Epithelial cell of esophagus (primary cell): ENCODE measurements around the gene POPDC2.

Experiments
- DNase-seq: peaks from one replicate; pipeline ENCODE4 v3.0.0; 2010; ENCODE audit warnings: low read depth
- H3K4me3 ChIP-seq: 2 replicates; pipeline ENCODE4 v1.5.1; 2011; ENCODE audit warnings: mild to moderate bottlenecking, low read length, control low read depth
- CTCF ChIP-seq: IDR thresholded peaks from 2 replicates; pipeline ENCODE4 v1.5.1; 2011; ENCODE audit warnings: low read depth, mild to moderate bottlenecking, low read length, control low read depth, inconsistent platforms; ENCODE audit not compliant: insufficient read depth; ENCODE audit errors: missing control alignments

The POPDC2 gene

DNA sequence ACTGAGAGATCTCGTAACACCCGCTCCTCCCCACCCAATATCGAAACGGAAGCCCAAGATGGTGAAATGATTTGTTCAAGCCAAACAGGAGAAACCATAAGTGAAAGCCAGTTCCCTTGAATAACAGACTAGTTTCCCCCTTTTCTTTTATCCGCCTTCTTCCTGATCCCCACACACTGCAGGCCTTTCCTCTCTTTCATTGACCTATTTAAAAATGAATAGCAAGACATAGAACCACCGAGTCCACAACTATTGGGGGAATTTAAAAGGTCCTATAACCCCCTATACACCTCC, 17.2 kb upstream of the POPDC2 start:
- H3K4me3 ChIP-seq, result peak overlapping the region; percentile 74
- DNase-seq, result no peak
- TF ChIP-seq CTCF, result no peak

DNA sequence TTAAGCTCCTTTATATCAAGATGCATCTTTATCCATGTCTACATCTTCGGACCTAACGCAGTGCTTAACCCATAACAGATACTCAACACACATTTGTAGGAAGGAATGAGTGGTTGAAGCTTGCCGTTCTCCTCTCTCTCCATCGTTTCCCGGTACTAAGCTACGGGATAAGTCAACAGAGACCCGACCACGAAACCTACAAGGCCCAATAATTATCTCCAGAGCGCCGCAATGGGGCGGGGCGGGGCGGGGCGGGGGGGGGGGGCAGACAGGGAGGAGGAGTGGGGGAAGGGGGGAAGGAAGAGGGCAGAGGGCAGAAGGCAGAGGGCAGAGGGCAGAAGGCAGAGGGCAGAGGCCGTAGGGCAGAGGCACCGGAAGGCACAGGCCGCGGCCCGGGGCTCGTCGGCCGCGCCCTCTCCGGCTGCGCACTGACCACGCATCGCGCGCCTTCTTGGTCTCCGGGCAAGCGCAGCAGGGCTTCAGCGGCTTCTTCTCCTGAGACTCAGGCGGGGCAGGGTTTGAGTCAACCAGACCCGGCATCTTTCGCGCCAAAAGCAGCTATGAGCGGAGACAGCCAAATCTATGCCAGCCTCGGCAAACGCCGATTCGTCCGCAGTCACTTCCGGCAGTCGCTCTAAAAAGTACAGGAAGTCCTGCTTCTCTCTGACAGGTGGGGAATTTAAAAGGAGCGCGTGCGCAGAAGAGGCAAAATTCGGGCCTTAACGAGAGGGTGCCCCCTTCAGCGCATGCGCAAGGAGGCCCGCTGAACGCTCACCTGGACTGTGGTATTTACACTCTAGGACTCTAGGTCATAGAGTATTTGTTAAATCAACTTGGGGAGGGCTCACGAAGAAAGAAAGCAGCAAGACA, 16.6 kb upstream of the POPDC2 start, which contains the start of gene COX17:
Gene COX17 (minus strand): TSS at position 636 of the 870 bp plus-strand sequence. CDS start 96 bp downstream, at position 540.
- TF ChIP-seq CTCF, result no peak
- DNase-seq, result peak; percentile 97
- H3K4me3 ChIP-seq, result peak within 1 kb of the TSS; percentile 74

DNA sequence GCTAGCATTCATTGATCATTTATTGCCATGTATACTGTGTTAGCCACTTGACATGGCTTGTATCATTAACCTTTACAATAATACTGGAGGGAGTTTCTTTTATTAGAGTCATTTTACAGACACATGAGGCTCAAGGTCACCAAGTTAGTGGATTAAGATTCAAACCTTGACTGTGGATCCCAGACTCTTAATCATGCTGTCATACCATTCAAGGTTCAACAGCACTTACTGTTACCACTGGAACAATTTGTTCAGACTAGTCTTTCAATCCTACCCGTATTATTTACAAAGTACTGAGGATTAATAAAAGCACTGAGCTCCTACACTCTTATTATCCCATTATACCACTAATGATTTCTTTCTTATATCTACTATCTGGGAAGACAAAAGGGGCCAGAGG, 15.6 kb upstream of the POPDC2 start:
- TF ChIP-seq CTCF, result no peak
- H3K4me3 ChIP-seq, result peak overlapping the region; percentile 74
- no peak for DNase-seq

DNA sequence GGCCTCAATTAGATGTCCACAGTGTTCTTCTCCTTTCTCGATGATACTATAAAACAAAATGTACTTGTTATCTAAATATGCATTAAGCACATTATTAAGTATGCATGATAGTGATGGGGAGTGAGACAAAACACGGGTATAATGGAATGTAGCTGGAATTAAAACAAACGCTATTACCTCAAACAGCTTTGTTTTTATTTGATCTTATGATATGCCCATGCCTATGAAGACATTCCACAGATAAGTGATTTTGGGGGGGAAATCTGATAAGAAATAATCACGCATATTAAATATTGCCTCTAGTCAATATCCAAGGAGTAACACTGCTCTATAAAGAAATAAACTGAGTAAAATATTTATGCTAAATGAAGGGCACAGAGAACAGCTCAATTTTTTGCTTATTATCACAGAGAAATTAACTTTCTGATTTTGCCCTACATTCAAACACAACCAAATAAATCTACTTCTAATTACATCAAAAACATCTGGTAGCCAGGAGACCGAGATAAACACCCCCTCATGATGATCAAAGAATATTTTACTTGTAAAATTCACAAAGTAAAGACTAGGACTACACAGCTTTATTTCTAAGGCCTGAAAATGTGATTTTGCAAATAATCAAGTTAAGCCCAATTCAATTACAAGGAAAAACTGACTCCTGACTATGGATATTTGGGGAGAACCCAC, 14.9 kb upstream of the POPDC2 start:
- no peak overlapping the region for H3K4me3 ChIP-seq

GRCh38 chr3:119673875-119674274, 13.5 kb upstream of the POPDC2 start:
- TF ChIP-seq CTCF, result no peak
- H3K4me3 ChIP-seq, result no peak overlapping the region
- no peak for DNase-seq

More for the DNA sequence above, 14.9 kb upstream of the POPDC2 start:
- no peak for TF ChIP-seq CTCF
- no peak for DNase-seq

DNA sequence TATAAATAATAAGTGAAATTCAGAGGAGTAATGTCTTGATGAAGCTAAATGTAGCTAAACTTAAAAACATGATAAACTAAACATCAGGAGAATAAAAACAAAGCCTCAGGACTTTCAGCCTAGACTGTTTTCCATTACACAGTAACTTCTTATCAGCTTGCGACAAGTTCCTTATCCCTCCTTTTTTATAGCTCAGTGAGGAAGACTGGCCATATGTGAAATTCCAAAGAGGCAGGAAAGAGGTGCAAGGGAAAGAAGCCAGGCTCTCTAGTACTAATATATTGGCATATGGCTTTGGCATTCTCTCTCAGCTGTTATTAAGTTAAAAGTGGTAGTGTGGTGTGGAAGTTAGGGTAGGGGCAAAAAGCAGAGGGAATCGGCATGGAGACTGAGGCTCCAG, 12.4 kb upstream of the POPDC2 start:
- no peak for TF ChIP-seq CTCF
- H3K4me3 ChIP-seq, result no peak overlapping the region
- no peak for DNase-seq
